ENCODE data around the gene REN.

Gene REN

GRCh38 chr1:204172404-204173029 is 6.4 kb upstream of the REN start:
- Histone ChIP-seq H3K9me3 (ENCODE audit: control insufficient read depth, insufficient read depth, low read length) (no peaks in the 10 kb centered on the region; the same call in 1 of the 2 replicates), H3K4me1 (ENCODE audit: control insufficient read depth, insufficient read depth, low read length) (no peaks in the 10 kb centered on the region), H3K36me3 (ENCODE audit: control insufficient read depth, insufficient read depth, low read length) (no peaks in the 10 kb centered on the region), H3K27ac (ENCODE audit: low read length) (no peak overlapping the region), H3K27me3 (ENCODE audit: control insufficient read depth, insufficient read depth, low read length) (no peaks in the 10 kb centered on the region), H3K4me3 (ENCODE audit: low read length) (no peak overlapping the region)
- DNase-seq (ENCODE audit: low read depth, low spot score): no peak
- WGBS (ENCODE audit: insufficient coverage, insufficient read length): no CpG with 5 or more reads among the region's 2 CpGs

GRCh38 chr1:204171751-204172178 is 5.6 kb upstream of the REN start:
- Histone ChIP-seq H3K27ac (ENCODE audit: low read length) (no peak overlapping the region), H3K4me1 (ENCODE audit: control insufficient read depth, insufficient read depth, low read length) (no peaks in the 10 kb centered on the region), H3K27me3 (ENCODE audit: control insufficient read depth, insufficient read depth, low read length) (no peaks in the 10 kb centered on the region), H3K4me3 (ENCODE audit: low read length) (no peak overlapping the region), H3K36me3 (ENCODE audit: control insufficient read depth, insufficient read depth, low read length) (no peaks in the 10 kb centered on the region), H3K9me3 (ENCODE audit: control insufficient read depth, insufficient read depth, low read length) (no peaks in the 10 kb centered on the region; the same call in 1 of the 2 replicates)
- no CpG with 5 or more reads among the region's 4 CpGs for WGBS (ENCODE audit: insufficient coverage, insufficient read length)
- no peak for DNase-seq (ENCODE audit: low read depth, low spot score)

DNA sequence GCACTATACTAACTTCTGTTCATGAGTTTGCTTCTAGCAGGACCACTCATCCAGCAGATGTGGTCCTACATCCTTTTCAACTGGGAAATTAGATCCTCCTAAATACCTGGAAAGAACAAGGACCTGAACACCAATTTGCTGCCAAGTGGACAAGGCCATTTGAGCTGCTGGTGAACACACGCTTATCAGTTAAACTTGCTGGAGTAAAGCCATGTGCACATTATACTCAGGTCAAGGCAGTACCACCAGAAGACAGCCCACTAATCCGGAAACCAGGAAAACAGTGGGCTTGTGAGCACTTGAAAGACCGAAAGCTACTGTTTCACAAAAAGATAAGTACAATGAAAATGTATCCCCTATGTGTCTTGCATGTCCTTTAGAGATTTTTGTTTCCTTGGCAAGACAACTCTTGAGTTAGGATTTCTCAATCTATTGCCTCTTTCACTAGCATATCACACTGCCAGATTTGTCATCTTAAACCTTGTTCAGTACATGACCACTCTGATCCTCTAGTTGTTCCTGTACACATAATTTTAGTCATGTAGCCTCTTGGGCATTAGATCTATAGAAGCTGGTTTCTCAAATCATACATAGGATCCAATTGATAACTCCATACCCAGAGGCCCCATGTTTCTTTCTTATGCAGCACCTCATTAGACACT is 4.5 kb upstream of the REN start:
- H3K27me3 ChIP-seq (ENCODE audit: control insufficient read depth, insufficient read depth, low read length): no peaks in the 10 kb centered on the region
- no peaks in the 10 kb centered on the region for H3K4me1 ChIP-seq (ENCODE audit: control insufficient read depth, insufficient read depth, low read length)
- no peaks in the 10 kb centered on the region; the same call in 1 of the 2 replicates for H3K9me3 ChIP-seq (ENCODE audit: control insufficient read depth, insufficient read depth, low read length)
- no CpG with 5 or more reads among the region's 3 CpGs for WGBS (ENCODE audit: insufficient coverage, insufficient read length)
- no peak for DNase-seq (ENCODE audit: low read depth, low spot score)
- no peak overlapping the region for H3K27ac ChIP-seq (ENCODE audit: low read length)
- H3K4me3 ChIP-seq (ENCODE audit: low read length): no peak overlapping the region
- no peaks in the 10 kb centered on the region for H3K36me3 ChIP-seq (ENCODE audit: control insufficient read depth, insufficient read depth, low read length)

DNA sequence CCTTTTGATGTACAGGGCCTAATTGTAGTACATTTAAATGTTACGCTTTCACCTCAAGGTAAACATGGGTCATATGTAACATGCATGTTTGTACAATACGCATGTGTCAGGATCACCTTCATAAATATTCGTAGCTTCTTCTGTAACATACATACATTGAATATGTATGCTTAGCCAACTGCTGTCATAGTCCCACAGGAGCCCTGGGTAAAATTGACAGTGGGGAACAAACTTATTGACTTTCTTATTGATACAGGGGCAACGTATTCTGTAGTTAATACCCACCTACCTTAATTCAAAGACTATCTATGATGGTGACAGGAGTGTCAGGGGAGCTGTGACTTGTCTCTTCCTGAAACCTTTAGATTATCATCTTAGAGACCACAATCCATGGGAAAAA is 3.7 kb upstream of the REN start:
- no peak overlapping the region for H3K4me3 ChIP-seq (ENCODE audit: low read length)
- no CpG with 5 or more reads among the region's 4 CpGs for WGBS (ENCODE audit: insufficient coverage, insufficient read length)
- H3K36me3 ChIP-seq (ENCODE audit: control insufficient read depth, insufficient read depth, low read length): no peaks in the 10 kb centered on the region
- no peaks in the 10 kb centered on the region for H3K27me3 ChIP-seq (ENCODE audit: control insufficient read depth, insufficient read depth, low read length)
- H3K4me1 ChIP-seq (ENCODE audit: control insufficient read depth, insufficient read depth, low read length): no peaks in the 10 kb centered on the region
- no peak for DNase-seq (ENCODE audit: low read depth, low spot score)
- no peak overlapping the region for H3K27ac ChIP-seq (ENCODE audit: low read length)
- no peaks in the 10 kb centered on the region; the same call in 1 of the 2 replicates for H3K9me3 ChIP-seq (ENCODE audit: control insufficient read depth, insufficient read depth, low read length)

DNA sequence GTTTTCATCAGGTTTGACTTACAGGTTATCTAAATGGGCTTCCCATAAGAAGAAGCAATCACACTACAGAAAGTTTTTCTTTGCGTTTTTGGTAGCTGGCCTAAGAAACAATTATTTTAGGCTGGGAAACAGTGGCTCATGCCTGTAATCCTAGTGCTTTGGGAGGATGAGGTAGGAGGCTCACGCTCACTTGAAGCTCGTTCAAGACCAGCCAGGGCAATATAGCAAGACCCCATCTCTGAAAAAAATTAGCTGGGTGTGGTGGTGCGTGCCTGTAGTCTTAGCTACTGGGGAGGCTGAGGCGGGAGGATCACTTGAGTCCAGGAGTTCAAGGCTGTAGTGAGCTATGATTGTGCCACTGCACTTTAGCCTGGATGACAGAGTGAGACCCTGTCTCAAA is 1.6 kb upstream of the REN start:
- DNase-seq (ENCODE audit: low read depth, low spot score): no peak
- no peaks in the 10 kb centered on the region for H3K36me3 ChIP-seq (ENCODE audit: control insufficient read depth, insufficient read depth, low read length)
- H3K4me3 ChIP-seq (ENCODE audit: low read length): no peak overlapping the region
- WGBS (ENCODE audit: insufficient coverage, insufficient read length): no CpG with 5 or more reads among the region's 5 CpGs
- no peaks in the 10 kb centered on the region; the same call in 1 of the 2 replicates for H3K9me3 ChIP-seq (ENCODE audit: control insufficient read depth, insufficient read depth, low read length)
- no peaks in the 10 kb centered on the region for H3K27me3 ChIP-seq (ENCODE audit: control insufficient read depth, insufficient read depth, low read length)
- H3K4me1 ChIP-seq (ENCODE audit: control insufficient read depth, insufficient read depth, low read length): no peaks in the 10 kb centered on the region
- H3K27ac ChIP-seq (ENCODE audit: low read length): no peak overlapping the region

GRCh38 chr1:204162494-204163074 is 3.6 kb downstream of the REN start:
- no peak overlapping the region for H3K27ac ChIP-seq (ENCODE audit: low read length)
- H3K36me3 ChIP-seq (ENCODE audit: control insufficient read depth, insufficient read depth, low read length): no peaks in the 10 kb centered on the region
- no peaks in the 10 kb centered on the region for H3K27me3 ChIP-seq (ENCODE audit: control insufficient read depth, insufficient read depth, low read length)

DNA sequence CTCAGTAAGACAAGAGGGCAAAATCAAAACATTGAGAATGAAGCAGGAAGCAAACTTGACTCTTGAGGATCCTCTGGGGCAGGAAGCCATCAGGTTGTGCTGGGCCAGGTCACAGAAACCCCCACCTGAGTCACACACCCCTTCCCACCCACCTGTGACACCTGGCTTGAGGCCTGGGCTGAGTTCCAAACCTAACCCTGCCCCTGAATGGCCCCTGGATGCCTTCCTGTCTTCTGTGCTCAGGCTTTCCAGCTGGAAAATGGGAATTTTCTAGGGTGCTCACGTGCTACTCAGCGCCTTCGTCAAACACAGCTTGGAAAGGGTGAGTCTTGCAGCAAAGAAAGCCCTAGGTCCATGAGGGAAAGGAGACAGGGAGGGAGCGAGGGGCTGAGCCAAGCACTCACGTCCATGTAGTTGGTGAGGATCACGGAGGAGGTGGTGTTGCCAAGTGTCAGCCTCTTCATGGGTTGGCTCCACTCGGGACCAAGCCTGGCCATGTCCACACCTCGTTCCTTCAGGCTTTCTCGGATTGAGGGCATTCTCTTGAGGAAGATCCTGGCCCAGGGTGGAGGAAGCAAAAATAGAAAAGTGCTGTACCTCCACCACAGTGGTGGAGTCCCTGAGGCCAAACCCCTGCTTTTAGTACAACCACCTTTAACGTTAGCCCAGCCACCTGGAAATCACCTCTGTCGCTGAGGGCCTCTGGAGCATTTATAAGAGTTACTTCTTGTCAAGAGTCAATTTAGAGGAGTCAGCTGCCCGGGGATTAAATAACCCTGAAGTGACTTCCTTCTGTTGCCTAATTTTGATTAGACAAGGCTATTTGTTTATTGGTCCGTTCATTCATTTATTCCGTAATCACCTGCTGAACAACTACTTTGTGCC is 4.3 kb downstream of the REN start:
- no peaks in the 10 kb centered on the region for H3K9me3 ChIP-seq (ENCODE audit: control insufficient read depth, insufficient read depth, low read length)
- WGBS (ENCODE audit: insufficient coverage, insufficient read length): no CpG with 5 or more reads among the region's 14 CpGs
- DNase-seq (ENCODE audit: low read depth, low spot score): no peak
- H3K4me3 ChIP-seq (ENCODE audit: low read length): no peak overlapping the region
- no peaks in the 10 kb centered on the region for H3K36me3 ChIP-seq (ENCODE audit: control insufficient read depth, insufficient read depth, low read length)
- no peaks in the 10 kb centered on the region for H3K27me3 ChIP-seq (ENCODE audit: control insufficient read depth, insufficient read depth, low read length)
- H3K4me1 ChIP-seq (ENCODE audit: control insufficient read depth, insufficient read depth, low read length): no peaks in the 10 kb centered on the region
- no peak overlapping the region for H3K27ac ChIP-seq (ENCODE audit: low read length)

More at GRCh38 chr1:204162494-204163074, 3.6 kb downstream of the REN start:
- WGBS (ENCODE audit: insufficient coverage, insufficient read length): no CpG with 5 or more reads among the region's 7 CpGs
- Histone ChIP-seq H3K4me1 (ENCODE audit: control insufficient read depth, insufficient read depth, low read length) (no peaks in the 10 kb centered on the region), H3K4me3 (ENCODE audit: low read length) (no peak overlapping the region), H3K9me3 (ENCODE audit: control insufficient read depth, insufficient read depth, low read length) (no peaks in the 10 kb centered on the region)
- DNase-seq (ENCODE audit: low read depth, low spot score): peak; percentile 70

- Histone ChIP-seq H3K9me3 (ENCODE audit: control insufficient read depth, insufficient read depth, low read length) (no peaks in the 10 kb centered on the region), H3K36me3 (ENCODE audit: control insufficient read depth, insufficient read depth, low read length) (no peaks in the 10 kb centered on the region), H3K4me1 (ENCODE audit: control insufficient read depth, insufficient read depth, low read length) (no peaks in the 10 kb centered on the region), H3K27me3 (ENCODE audit: control insufficient read depth, insufficient read depth, low read length) (no peaks in the 10 kb centered on the region), H3K4me3 (ENCODE audit: low read length) (no peak overlapping the region), H3K27ac (ENCODE audit: low read length) (no peak overlapping the region)
- WGBS (ENCODE audit: insufficient coverage, insufficient read length): no CpG with 5 or more reads among the region's 6 CpGs
- no peak for DNase-seq (ENCODE audit: low read depth, low spot score)
Measured at GRCh38 chr1:204157962-204158361, 8.2 kb downstream of the REN start.

DNA sequence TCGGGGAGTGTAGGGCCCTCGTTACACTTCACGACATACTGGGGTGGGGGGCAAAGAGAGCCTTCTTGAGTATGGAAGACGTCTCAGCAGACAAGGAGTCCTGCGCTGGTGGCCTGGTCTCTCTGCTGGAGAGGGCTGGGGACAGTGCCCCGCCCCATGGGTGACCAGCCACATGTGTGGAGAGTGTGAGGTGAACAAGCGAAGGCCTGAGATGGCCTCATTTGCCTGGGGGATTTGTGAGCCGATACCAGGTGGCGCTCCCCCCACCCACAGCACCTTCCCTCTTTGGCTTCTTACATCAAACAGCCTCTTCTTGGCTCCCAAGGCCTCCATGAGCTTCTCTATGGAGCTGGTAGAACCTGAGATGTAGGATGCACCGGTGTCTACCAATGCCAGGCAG is 10.3 kb downstream of the REN start:
- Histone ChIP-seq H3K9me3 (ENCODE audit: control insufficient read depth, insufficient read depth, low read length) (no peaks in the 10 kb centered on the region), H3K27ac (ENCODE audit: low read length) (no peak overlapping the region), H3K4me3 (ENCODE audit: low read length) (no peak overlapping the region), H3K36me3 (ENCODE audit: control insufficient read depth, insufficient read depth, low read length) (no peaks in the 10 kb centered on the region), H3K4me1 (ENCODE audit: control insufficient read depth, insufficient read depth, low read length) (peaks cover 5% of the 10 kb centered on the region; the same call in 1 of the 2 replicates), H3K27me3 (ENCODE audit: control insufficient read depth, insufficient read depth, low read length) (no peaks in the 10 kb centered on the region)
- DNase-seq (ENCODE audit: low read depth, low spot score): no peak
- no CpG with 5 or more reads among the region's 10 CpGs for WGBS (ENCODE audit: insufficient coverage, insufficient read length)

GRCh38 chr1:204154568-204155255 is 11.4 kb downstream of the REN start:
- Histone ChIP-seq H3K4me3 (ENCODE audit: low read length) (no peak overlapping the region), H3K27ac (ENCODE audit: low read length) (no peak overlapping the region), H3K4me1 (ENCODE audit: control insufficient read depth, insufficient read depth, low read length) (peaks cover 8% of the 10 kb centered on the region; the same call in 1 of the 2 replicates), H3K36me3 (ENCODE audit: control insufficient read depth, insufficient read depth, low read length) (no peaks in the 10 kb centered on the region), H3K9me3 (ENCODE audit: control insufficient read depth, insufficient read depth, low read length) (no peaks in the 10 kb centered on the region), H3K27me3 (ENCODE audit: control insufficient read depth, insufficient read depth, low read length) (no peaks in the 10 kb centered on the region)
- no peak for DNase-seq (ENCODE audit: low read depth, low spot score)
- WGBS (ENCODE audit: insufficient coverage, insufficient read length): no CpG with 5 or more reads among the region's 15 CpGs

All from iPS DF 6.9 (cell line).